Transverse colon (tissue), 4 donors: ENCODE data around the gene CD300LG. TPM values are rescaled to one million over a fixed set of nuclear protein-coding genes. Genes with fewer than 3 reads are reported as not detected.
A peak's percentile ranks its signal among the peaks of the same experiment; 100 is the strongest.

Experiments
- DNase-seq: peaks from one replicate; pipeline ENCODE4 v3.0.0-alpha.2; 2019
- H3K27ac ChIP-seq, 4 donors: fragments of 200-600 bp; sonication (generic); 2 replicates each; pipeline ENCODE4 v1.5.1; 2016 to 2018; ENCODE audit warnings: inconsistent platforms in 4 of 4
- H3K27me3 ChIP-seq: fragments of 200-600 bp; sonication (generic); 2 replicates; pipeline ENCODE4 v1.5.1; 2017; ENCODE audit warnings: inconsistent platforms
- H3K36me3 ChIP-seq, 4 donors: fragments of 200-600 bp; sonication (generic); 2 replicates each; pipeline ENCODE4 v1.5.1; 2017 to 2019; ENCODE audit warnings: inconsistent platforms in 4 of 4
- H3K4me1 ChIP-seq, 4 donors: fragments of 200-600 bp; sonication (generic); 2 replicates each; pipeline ENCODE4 v1.5.1; 2017 to 2020; ENCODE audit warnings: inconsistent platforms in 4 of 4
- H3K4me3 ChIP-seq, 4 donors: fragments of 200-600 bp; sonication (generic); 1 replicate in 1 of 4; 2 replicates in 3 of 4; pipeline versions ENCODE4 v1.5.1 to v1.6.1; 2017 to 2019; ENCODE audit warnings: inconsistent platforms in 4 of 4
- H3K9me3 ChIP-seq, 2 donors: fragments of 200-600 bp; sonication (generic); 2 replicates each; pipeline ENCODE4 v1.5.1; 2017 to 2019; ENCODE audit warnings: inconsistent platforms in 2 of 2
- EP300 ChIP-seq: sonication (generic); formaldehyde crosslinking; IDR thresholded peaks from one replicate; pipeline ENCODE4 v1.6.1; 2017; ENCODE audit warnings: antibody characterized with exemption, low read depth
- POLR2A ChIP-seq: fragments of 450-650 bp; IDR thresholded peaks from one replicate; pipeline ENCODE4 v1.6.1; 2016; ENCODE audit warnings: antibody characterized with exemption, mild to moderate bottlenecking, moderate library complexity
- POLR2AphosphoS5 ChIP-seq, 3 donors: sonication (generic); formaldehyde crosslinking; IDR thresholded peaks; one replicate each; pipeline ENCODE4 v1.6.1; 2016; ENCODE audit warnings: antibody characterized with exemption in 3 of 3
- WGBS, 2 donors: methylation state at CpG; one replicate each; pipeline ENCODE4 v1.1.5; 2018; ENCODE audit warnings: low coverage in 1 of 2; 5-methylcytosine and 5-hydroxymethylcytosine counted together
- in situ Hi-C, 4 donors: fragments of 200-750 bp; cut with MboI; loops; one replicate each; pipeline versions ENCODE4 v1.15.0 to v1.15.1; 2017; ENCODE audit warnings: low sequenced_read_pairs in 3 of 4, low pct_ligation_motif_present in 1 of 4, low pct_unique_long_range_greater_than_20kb in 1 of 4
- intact Hi-C: fragments of 100-400 bp; cut with DNase I; formaldehyde crosslinking; loops from one replicate; pipeline ENCODE4 v1.15.1; 2023; ENCODE audit warnings: low total_unique reads
- total RNA-seq, 4 donors: library from RNA; depleted of rRNA; stranded (reverse); fragments of >200 nt; gene quantifications; one replicate each; pipeline ENCODE4 v1.1.0, GENCODE V29; 2016
- TF ChIP-seq, protein P1 (sequence below), 5 experiments: fragments of 200-600 bp in 3 of 5; fragments of 450-650 bp in 2 of 5; sonication (generic) in 3 of 5; IDR thresholded peaks; 1 replicate in 2 of 5; 2 replicates in 3 of 5; pipeline ENCODE4 v1.5.1; 2016 to 2017; ENCODE audit warnings: antibody characterized with exemption in 5 of 5, inconsistent platforms in 3 of 5, mild to moderate bottlenecking in 2 of 5, moderate library complexity in 1 of 5

The CD300LG gene
- total RNA-seq, 4 donors from 2014 or later = 0.55 to 44.5 (median 1.4) TPM; not detected in 1

DNA sequence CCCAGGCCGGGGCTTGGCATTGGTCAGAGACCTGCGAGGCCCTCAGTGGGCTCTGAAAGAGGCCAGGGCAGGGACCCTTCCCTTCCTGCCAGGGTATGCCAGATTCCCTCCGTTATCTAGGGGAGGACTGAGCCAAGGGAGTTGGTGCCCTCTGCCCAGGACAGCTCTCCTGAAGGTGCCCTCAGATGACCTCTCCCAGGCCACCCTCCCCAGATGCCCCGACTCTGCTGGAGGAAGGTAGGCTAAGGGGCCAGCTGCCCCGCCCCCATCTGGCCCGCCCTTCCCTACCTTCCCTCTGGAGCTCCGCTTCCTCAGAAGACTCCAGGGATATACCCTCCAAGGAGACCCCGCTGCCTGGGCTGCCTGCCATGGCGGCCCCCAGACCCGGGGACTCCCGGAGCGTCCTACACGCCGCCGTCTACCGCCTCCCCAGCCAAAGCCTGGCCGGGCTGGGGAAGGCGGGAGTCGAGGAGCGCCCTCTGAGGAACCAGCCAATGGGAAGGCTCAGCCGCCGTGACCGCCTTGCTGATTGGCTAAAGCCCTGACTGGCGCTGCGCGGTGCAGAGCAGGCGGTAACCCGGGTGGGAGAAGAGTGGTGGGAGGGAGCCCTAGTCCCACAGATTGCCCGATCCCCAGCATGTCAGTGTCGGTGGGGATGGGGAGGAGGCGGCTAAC is 53.3 kb downstream of the CD300LG start:
- Histone ChIP-seq H3K4me1 (peaks cover 4 to 16% (median 12%) of the 10 kb centered on the region in 4 donors), H3K4me3 (peak overlapping the region in 3 of 4 donors; percentile 22 to 42 (median 24)), H3K36me3 (no peaks in the 10 kb centered on the region), H3K27ac (no peak overlapping the region), H3K27me3 (peaks cover 30% of the 10 kb centered on the region), H3K9me3 (no peaks in the 10 kb centered on the region)
- TF ChIP-seq, protein P1, sequence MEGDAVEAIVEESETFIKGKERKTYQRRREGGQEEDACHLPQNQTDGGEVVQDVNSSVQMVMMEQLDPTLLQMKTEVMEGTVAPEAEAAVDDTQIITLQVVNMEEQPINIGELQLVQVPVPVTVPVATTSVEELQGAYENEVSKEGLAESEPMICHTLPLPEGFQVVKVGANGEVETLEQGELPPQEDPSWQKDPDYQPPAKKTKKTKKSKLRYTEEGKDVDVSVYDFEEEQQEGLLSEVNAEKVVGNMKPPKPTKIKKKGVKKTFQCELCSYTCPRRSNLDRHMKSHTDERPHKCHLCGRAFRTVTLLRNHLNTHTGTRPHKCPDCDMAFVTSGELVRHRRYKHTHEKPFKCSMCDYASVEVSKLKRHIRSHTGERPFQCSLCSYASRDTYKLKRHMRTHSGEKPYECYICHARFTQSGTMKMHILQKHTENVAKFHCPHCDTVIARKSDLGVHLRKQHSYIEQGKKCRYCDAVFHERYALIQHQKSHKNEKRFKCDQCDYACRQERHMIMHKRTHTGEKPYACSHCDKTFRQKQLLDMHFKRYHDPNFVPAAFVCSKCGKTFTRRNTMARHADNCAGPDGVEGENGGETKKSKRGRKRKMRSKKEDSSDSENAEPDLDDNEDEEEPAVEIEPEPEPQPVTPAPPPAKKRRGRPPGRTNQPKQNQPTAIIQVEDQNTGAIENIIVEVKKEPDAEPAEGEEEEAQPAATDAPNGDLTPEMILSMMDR (IDR thresholded peaks at IDR 0.05) = no peak
- TF ChIP-seq EP300 = no peak
- TF ChIP-seq POLR2AphosphoS5 (IDR thresholded peaks at IDR 0.05) = no peak
- TF ChIP-seq POLR2A = no peak
- in situ Hi-C loops (no loop called here), intact Hi-C loops (no loop called here)
- DNase-seq = peak; percentile 87
- WGBS, 2 donors = 7 to 8% methylated on average over 3 to 12 of the region's 31 CpGs

DNA sequence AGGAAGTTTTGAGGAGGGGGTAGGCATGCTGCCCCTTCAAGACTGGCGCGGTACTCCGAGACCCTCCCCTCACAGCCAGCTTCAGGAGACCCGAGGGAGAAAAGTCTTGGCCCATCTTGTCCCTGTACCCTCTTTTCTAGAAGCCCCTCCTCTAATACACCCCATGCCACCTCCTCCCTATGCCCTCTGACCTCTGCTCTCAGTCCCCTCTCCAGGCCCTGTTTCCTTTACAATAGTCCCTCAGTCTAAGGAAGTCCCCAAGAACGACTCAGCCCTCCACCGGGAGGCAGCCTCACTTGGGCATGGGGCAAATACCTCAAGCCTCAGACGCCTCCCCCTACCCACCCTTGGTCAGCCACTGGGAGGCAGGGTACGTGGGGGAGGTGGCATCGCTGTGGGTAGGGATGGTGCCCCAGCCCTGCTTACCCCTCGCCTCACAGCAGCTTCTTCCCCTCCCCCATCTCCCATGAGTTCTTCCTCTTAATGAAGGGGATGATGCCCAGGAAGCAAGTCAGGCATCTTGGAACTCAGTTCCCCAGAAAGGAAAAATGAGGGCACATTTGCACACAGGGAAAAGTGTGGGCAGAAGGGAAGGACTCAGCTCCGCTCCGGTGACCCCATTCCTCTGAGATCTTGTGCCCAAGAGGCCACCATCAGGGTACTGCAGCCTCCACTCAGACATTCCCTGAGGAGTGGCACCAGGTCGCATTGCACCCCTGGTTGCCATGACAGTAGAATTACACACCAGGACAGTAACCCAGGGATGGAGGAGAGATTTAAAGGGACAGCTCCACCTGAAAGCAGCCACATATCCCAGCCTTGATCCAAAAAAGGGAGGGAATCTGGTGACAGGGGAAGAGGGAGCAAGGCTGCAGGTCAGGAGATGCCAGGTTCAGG is 54.1 kb downstream of the CD300LG start:
- intact Hi-C loops (no loop called here), in situ Hi-C loops (no loop called here)
- 28% methylated on average over 13 of the region's 13 CpGs; no CpG with 5 or more reads in 1 of the 2 donors for WGBS, 2 donors
- H3K9me3 ChIP-seq = no peaks in the 10 kb centered on the region
- no peak overlapping the region for H3K27ac ChIP-seq
- H3K36me3 ChIP-seq = no peaks in the 10 kb centered on the region
- H3K4me3 ChIP-seq = peak overlapping the region in 3 of 4 donors; percentile 22 to 42 (median 24)
- H3K4me1 ChIP-seq = peaks cover 12 to 24% (median 20%) of the 10 kb centered on the region in 4 donors
- TF ChIP-seq EP300 = no peak
- TF ChIP-seq, protein P1 (IDR thresholded peaks at IDR 0.05) = no peak
- TF ChIP-seq POLR2A = no peak
- no peak for TF ChIP-seq POLR2AphosphoS5 (IDR thresholded peaks at IDR 0.05)
- DNase-seq = no peak
- peaks cover 35% of the 10 kb centered on the region for H3K27me3 ChIP-seq

DNA sequence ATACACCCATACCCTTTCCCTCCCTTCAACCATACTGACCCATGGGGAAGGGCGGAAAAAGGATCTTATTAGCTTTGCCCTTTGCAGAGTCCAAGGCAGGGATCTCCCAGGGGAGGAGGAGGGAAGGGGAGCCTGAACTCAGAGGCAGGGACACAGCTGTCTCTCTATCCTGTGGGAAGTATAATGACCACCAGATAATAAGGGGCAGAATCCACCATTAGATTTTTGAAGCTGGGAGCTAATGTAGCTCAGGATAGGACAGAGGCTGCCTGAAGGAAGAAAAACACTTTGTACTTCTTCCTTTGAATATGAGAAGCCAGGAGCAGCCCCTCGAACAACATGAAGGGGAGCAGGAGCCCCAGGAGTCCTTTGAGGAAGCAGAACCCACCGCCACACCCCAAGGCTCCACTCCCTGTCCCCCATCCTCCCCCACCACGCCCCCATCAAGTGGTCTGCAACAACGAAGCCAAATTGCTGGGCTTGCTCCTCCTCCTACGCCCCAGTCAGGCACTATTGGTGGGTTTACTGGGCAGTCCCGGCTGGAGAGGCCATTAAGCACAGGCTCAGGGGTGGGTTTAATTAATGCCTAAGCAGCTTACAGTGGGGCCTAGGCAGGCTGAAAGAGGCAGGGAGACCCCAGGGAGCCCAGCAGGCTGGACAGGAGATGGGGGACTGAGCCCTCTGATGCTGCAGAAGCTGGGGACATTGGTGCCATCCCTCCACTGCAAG is 55.0 kb downstream of the CD300LG start:
- intact Hi-C loops = no loop called here
- in situ Hi-C loops = no loop called here
- H3K36me3 ChIP-seq = no peaks in the 10 kb centered on the region

More for the DNA sequence above, 55.0 kb downstream of the CD300LG start:
- TF ChIP-seq EP300 (no peak), POLR2A (no peak), POLR2AphosphoS5 (IDR thresholded peaks at IDR 0.05) (no peak)
- TF ChIP-seq, protein P1 (IDR thresholded peaks at IDR 0.05) = no peak
- 63% methylated on average over 7 of the region's 7 CpGs; no CpG with 5 or more reads in 1 of the 2 donors for WGBS, 2 donors
- H3K9me3 ChIP-seq = no peaks in the 10 kb centered on the region
- DNase-seq = no peak
- H3K4me3 ChIP-seq = no peak overlapping the region
- H3K4me1 ChIP-seq = peaks cover 13 to 33% (median 27%) of the 10 kb centered on the region in 4 donors
- H3K27ac ChIP-seq = no peak overlapping the region
- H3K27me3 ChIP-seq = peaks cover 44% of the 10 kb centered on the region
